ENCODE data around the gene CERT1. TPM values are rescaled to one million over a fixed set of nuclear protein-coding genes. Genes with fewer than 3 reads are reported as not detected.
"Not testable (repeated sequence)": the region's sequence is repeated elsewhere in the genome, so short reads cannot be mapped to it uniquely, and the experiment has no call there.

CERT1 gene
- polyA plus RNA-seq, 2 of the 4 experiments (the other 2 are of a cell fraction) = 19.5 to 22.5 TPM

DNA sequence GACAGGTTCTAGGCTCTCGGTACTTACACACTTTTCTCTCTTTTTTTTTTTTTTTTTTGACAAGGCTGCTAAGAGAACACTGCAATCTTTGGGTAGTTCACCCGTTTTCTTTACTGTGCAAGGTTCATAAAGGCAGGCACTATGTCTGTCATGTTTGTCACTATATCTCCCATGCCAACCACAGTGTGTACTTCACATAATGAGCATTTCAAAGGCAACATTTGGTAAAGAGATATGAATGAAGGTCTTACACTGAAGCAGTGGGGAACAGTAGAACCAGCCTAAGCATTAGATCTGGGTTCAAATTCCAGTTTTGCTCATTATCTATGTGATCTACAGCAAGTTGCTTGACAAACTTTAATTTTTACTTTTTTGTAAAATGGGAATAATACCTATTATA, 175.9 kb downstream of the CERT1 start:
- 64% methylated on average over 2 of the region's 2 CpGs for WGBS (ENCODE audit: missing lambda C conversion rate)
- no peak for FAIRE-seq

DNA sequence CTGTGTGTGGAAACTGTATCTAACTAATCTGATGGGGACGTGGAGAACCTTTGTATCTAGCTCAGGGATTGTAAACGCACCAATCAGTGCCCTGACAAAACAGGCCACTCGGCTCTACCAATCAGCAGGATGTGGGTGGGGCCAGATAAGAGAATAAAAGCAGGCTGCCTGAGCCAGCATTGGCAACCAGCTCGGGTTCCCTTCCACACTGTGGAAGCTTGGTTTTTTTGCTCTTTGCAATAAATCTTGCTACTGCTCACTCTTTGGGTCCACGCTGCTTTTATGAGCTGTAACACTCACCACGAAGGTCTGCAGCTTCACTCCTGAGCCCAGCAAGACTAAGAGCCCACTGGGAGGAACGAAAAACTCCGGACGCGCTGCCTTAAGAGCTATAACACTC, 177.0 kb downstream of the CERT1 start:
- H3K27ac ChIP-seq; DNase-seq (ENCODE audit: low read depth in 1 of 2, low spot score in 1 of 2); CTCF ChIA-PET; H3K9me3 ChIP-seq; FAIRE-seq; ATAC-seq; POLR2A ChIA-PET; H3K4me2 ChIP-seq; H3K4me3 ChIP-seq: not testable (repeated sequence)
- 85% methylated on average over 10 of the region's 10 CpGs for WGBS (ENCODE audit: missing lambda C conversion rate)
- peaks cover 19% of the 10 kb centered on the region; the same call in 2 of the 3 replicates for H3K4me1 ChIP-seq

More for the DNA sequence above, 175.9 kb downstream of the CERT1 start:
- peaks cover 23% of the 10 kb centered on the region; the same call in 2 of the 3 replicates for H3K4me1 ChIP-seq
- H3K4me3 ChIP-seq = no peak overlapping the region
- H3K4me2 ChIP-seq = peak overlapping the region; percentile 79
- ChIA-PET CTCF (no interaction called here), POLR2A (no interaction called here)
- H3K27ac ChIP-seq = peak overlapping the region; percentile 82 to 95; a peak in 4 of 6 replicates
- TF ChIP-seq SMC3 (IDR thresholded peaks at IDR 0.05) = no peak
- TF ChIP-seq, protein P1, sequence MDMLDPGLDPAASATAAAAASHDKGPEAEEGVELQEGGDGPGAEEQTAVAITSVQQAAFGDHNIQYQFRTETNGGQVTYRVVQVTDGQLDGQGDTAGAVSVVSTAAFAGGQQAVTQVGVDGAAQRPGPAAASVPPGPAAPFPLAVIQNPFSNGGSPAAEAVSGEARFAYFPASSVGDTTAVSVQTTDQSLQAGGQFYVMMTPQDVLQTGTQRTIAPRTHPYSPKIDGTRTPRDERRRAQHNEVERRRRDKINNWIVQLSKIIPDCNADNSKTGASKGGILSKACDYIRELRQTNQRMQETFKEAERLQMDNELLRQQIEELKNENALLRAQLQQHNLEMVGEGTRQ (IDR thresholded peaks at IDR 0.05) = no peak
- TF ChIP-seq TFCP2L1 (CRISPR knock-in tag; IDR thresholded peaks at IDR 0.05) = no peak
- TF ChIP-seq KDM5A (IDR thresholded peaks at IDR 0.05) = no peak
- TF ChIP-seq, protein P2, sequence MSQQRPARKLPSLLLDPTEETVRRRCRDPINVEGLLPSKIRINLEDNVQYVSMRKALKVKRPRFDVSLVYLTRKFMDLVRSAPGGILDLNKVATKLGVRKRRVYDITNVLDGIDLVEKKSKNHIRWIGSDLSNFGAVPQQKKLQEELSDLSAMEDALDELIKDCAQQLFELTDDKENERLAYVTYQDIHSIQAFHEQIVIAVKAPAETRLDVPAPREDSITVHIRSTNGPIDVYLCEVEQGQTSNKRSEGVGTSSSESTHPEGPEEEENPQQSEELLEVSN (IDR thresholded peaks at IDR 0.05; ENCODE audit: borderline replicate concordance, low read depth) = no peak
- no peak for TF ChIP-seq HOXB5 (CRISPR knock-in tag; IDR thresholded peaks at IDR 0.05)
- TF ChIP-seq SREBF2 (IDR thresholded peaks at IDR 0.05) = no peak
- no peak for TF ChIP-seq ZSCAN20 (CRISPR knock-in tag; IDR thresholded peaks at IDR 0.05)
- TF ChIP-seq GATA3 (IDR thresholded peaks at IDR 0.05; ENCODE audit: borderline replicate concordance) = no peak
- TF ChIP-seq RNF2 (IDR thresholded peaks at IDR 0.05; ENCODE audit: borderline replicate concordance, low read depth) = no peak
- no peak for TF ChIP-seq NR3C1 (IDR thresholded peaks at IDR 0.05)
- TF ChIP-seq BHLHE40 (IDR thresholded peaks at IDR 0.05; ENCODE audit: low read depth, low read length) = no peak
- TF ChIP-seq, protein P3, sequence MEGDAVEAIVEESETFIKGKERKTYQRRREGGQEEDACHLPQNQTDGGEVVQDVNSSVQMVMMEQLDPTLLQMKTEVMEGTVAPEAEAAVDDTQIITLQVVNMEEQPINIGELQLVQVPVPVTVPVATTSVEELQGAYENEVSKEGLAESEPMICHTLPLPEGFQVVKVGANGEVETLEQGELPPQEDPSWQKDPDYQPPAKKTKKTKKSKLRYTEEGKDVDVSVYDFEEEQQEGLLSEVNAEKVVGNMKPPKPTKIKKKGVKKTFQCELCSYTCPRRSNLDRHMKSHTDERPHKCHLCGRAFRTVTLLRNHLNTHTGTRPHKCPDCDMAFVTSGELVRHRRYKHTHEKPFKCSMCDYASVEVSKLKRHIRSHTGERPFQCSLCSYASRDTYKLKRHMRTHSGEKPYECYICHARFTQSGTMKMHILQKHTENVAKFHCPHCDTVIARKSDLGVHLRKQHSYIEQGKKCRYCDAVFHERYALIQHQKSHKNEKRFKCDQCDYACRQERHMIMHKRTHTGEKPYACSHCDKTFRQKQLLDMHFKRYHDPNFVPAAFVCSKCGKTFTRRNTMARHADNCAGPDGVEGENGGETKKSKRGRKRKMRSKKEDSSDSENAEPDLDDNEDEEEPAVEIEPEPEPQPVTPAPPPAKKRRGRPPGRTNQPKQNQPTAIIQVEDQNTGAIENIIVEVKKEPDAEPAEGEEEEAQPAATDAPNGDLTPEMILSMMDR (IDR thresholded peaks at IDR 0.05) = no peak
- TF ChIP-seq, protein P4, sequence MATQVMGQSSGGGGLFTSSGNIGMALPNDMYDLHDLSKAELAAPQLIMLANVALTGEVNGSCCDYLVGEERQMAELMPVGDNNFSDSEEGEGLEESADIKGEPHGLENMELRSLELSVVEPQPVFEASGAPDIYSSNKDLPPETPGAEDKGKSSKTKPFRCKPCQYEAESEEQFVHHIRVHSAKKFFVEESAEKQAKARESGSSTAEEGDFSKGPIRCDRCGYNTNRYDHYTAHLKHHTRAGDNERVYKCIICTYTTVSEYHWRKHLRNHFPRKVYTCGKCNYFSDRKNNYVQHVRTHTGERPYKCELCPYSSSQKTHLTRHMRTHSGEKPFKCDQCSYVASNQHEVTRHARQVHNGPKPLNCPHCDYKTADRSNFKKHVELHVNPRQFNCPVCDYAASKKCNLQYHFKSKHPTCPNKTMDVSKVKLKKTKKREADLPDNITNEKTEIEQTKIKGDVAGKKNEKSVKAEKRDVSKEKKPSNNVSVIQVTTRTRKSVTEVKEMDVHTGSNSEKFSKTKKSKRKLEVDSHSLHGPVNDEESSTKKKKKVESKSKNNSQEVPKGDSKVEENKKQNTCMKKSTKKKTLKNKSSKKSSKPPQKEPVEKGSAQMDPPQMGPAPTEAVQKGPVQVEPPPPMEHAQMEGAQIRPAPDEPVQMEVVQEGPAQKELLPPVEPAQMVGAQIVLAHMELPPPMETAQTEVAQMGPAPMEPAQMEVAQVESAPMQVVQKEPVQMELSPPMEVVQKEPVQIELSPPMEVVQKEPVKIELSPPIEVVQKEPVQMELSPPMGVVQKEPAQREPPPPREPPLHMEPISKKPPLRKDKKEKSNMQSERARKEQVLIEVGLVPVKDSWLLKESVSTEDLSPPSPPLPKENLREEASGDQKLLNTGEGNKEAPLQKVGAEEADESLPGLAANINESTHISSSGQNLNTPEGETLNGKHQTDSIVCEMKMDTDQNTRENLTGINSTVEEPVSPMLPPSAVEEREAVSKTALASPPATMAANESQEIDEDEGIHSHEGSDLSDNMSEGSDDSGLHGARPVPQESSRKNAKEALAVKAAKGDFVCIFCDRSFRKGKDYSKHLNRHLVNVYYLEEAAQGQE (IDR thresholded peaks at IDR 0.05) = no peak
- TF ChIP-seq, protein P5, sequence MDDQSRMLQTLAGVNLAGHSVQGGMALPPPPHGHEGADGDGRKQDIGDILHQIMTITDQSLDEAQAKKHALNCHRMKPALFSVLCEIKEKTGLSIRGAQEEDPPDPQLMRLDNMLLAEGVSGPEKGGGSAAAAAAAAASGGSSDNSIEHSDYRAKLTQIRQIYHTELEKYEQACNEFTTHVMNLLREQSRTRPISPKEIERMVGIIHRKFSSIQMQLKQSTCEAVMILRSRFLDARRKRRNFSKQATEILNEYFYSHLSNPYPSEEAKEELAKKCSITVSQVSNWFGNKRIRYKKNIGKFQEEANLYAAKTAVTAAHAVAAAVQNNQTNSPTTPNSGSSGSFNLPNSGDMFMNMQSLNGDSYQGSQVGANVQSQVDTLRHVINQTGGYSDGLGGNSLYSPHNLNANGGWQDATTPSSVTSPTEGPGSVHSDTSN (IDR thresholded peaks at IDR 0.05) = no peak
- no peak for TF ChIP-seq EHMT2 (IDR thresholded peaks at IDR 0.05; ENCODE audit: low read depth)
- H3K9me3 ChIP-seq = no peaks in the 10 kb centered on the region
- ATAC-seq (no peak), DNase-seq (ENCODE audit: low read depth in 1 of 2, low spot score in 1 of 2) (no peak)

DNA sequence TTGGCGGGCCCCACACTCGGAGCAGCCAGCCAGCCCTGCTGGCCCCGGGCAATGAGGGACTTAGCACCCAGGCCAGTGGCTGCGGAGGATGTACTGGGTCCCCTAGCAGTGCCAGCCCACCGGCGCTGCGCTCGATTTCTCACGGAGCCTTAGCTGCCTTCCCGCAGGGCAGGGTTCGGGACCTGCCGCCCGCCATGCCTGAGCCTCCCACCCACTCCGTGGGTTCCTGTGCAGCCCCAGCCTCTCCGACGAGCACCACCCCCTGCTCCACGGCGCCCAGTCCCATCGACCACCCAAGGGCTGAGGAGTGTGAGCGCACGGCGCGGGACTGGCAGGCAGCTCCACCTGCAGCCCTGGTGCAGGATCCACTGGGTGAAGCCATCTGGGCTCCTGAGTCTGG, 177.7 kb downstream of the CERT1 start:
- H3K4me2 ChIP-seq; POLR2A ChIA-PET; FAIRE-seq; DNase-seq (ENCODE audit: low read depth in 1 of 2, low spot score in 1 of 2); ATAC-seq; H3K4me3 ChIP-seq; H3K9me3 ChIP-seq; H3K27ac ChIP-seq: not testable (repeated sequence)
- peaks cover 15% of the 10 kb centered on the region; the same call in 2 of the 3 replicates for H3K4me1 ChIP-seq
- WGBS (ENCODE audit: missing lambda C conversion rate) = 100% methylated on average over 5 of the region's 23 CpGs
- CTCF ChIA-PET = interaction anchor here (1.2 to 4.7 kb wide), 2 partner anchors 97 to 284 kb away, joined by 4 to 24 read pairs; partner anchors contain the start of gene ANKRD31
